ENCODE results near the gene IFNG-AS1.

IFNG-AS1 gene

DNA sequence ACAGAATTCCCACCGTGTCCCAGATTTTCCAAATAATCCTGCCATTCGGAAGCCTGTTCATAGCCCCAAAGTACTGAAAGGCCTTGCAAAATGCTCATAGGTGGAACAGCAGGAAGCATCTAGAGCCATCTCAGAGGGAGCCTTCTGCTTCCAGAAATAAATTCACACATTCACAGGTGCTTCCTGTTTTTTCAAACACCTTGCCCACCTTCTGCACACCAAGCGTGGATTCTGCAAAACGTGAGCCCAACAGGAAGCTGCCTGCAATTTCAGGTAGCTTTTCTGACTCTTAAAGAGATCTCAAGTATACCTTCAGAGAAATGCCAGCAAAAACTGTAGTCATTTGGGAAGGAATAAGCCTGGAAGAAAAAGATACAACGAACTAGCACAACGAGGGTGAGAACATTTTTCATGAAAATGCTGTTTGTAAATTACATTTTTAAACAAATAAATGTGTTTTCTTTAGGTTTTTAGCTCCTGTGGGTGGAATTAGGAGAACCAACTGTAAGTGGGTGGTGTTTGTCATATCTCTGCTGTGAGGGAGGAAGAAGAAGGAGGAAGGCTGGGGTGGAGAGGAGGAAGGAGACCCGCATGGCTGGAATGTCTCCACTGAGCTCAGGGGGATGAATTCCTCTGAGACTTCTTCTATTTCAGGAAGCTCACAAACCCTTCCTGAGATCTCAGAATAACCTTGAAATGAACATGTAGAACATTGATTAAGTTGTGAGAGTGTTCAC, at the start of gene IFNG-AS1:
TSS of gene IFNG-AS1 (plus strand) at position 264 of the 737 bp plus-strand sequence.
- no peak for DNase-seq (ENCODE audit: low read depth)
- H3K4me3 ChIP-seq (ENCODE audit: low read depth, low read length), result no peak within 1 kb of the TSS
- TF ChIP-seq, protein P1, sequence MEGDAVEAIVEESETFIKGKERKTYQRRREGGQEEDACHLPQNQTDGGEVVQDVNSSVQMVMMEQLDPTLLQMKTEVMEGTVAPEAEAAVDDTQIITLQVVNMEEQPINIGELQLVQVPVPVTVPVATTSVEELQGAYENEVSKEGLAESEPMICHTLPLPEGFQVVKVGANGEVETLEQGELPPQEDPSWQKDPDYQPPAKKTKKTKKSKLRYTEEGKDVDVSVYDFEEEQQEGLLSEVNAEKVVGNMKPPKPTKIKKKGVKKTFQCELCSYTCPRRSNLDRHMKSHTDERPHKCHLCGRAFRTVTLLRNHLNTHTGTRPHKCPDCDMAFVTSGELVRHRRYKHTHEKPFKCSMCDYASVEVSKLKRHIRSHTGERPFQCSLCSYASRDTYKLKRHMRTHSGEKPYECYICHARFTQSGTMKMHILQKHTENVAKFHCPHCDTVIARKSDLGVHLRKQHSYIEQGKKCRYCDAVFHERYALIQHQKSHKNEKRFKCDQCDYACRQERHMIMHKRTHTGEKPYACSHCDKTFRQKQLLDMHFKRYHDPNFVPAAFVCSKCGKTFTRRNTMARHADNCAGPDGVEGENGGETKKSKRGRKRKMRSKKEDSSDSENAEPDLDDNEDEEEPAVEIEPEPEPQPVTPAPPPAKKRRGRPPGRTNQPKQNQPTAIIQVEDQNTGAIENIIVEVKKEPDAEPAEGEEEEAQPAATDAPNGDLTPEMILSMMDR (conservative IDR thresholded peaks at IDR 0.05; ENCODE audit: low read depth, low read length), result no peak

DNA sequence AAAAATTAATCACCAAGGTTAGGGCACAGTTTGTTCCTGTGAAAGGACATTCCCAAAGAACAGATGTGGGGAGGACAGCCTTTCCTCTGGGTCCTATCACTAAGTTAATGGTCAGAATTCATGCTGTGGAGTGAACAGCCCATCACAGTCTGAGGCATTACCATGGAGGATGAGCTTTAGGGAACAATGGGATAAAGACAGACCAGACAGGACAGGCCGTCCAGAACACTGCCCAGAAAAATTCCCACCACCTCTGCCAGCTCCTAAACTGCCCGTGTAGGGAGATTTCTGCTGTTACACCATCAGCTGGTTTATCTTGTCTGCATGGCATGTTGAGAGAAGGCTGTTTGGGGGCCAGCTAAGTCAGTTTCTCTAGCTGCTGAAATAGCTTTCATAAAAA, 49.6 kb upstream of the IFNG-AS1 start:
- DNase-seq (ENCODE audit: low read depth), result no peak
- no peak overlapping the region for H3K4me3 ChIP-seq (ENCODE audit: low read depth, low read length)
- TF ChIP-seq, protein P1 (conservative IDR thresholded peaks at IDR 0.05; ENCODE audit: low read depth, low read length), result no peak

DNA sequence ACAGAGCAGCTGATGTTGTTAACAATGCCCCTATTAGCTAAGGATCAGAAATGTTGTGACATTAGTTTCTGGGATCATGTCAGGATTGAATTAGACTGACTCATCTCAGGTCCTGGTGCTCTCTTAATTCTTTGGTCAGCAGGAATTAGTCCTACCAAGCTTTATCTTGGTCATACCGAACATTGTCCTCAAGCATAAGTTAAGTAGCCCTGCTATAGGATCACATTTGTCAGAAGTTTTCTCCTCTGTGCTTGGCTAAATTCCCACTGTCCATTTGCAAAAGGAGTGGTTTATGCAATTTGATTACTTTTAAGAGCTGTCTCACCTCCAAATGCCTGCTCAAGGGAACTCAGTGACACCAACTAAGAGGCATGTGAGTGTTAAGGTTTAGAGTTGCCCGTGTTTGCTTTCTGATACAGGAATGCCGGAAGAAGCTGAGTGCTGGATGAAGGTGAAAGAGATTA, 48.4 kb upstream of the IFNG-AS1 start:
- no peak overlapping the region for H3K4me3 ChIP-seq (ENCODE audit: low read depth, low read length)
- DNase-seq (ENCODE audit: low read depth), result peak; percentile 61
- TF ChIP-seq, protein P1 (conservative IDR thresholded peaks at IDR 0.05; ENCODE audit: low read depth, low read length), result no peak

DNA sequence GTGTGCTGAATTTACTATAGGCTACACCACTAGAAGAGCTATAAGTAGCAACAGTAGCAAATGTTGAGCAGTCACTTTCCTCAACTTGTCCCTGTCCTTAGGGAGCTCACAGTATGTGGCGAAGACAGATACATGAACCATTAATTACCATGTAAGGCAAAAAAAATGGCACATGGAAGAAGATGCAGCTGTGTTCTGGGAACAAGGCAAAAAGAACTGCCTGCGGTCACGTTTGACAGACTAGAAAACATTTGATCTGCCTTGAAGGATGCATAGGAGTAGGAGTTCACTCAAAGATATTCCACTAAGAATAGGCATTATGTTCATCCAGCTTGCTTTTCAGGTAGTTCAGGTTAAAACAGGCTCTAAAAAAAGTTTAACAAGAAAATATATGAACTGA, 46.5 kb upstream of the IFNG-AS1 start:
- no peak overlapping the region for H3K4me3 ChIP-seq (ENCODE audit: low read depth, low read length)
- DNase-seq (ENCODE audit: low read depth), result no peak
- TF ChIP-seq, protein P1 (conservative IDR thresholded peaks at IDR 0.05; ENCODE audit: low read depth, low read length), result no peak

DNA sequence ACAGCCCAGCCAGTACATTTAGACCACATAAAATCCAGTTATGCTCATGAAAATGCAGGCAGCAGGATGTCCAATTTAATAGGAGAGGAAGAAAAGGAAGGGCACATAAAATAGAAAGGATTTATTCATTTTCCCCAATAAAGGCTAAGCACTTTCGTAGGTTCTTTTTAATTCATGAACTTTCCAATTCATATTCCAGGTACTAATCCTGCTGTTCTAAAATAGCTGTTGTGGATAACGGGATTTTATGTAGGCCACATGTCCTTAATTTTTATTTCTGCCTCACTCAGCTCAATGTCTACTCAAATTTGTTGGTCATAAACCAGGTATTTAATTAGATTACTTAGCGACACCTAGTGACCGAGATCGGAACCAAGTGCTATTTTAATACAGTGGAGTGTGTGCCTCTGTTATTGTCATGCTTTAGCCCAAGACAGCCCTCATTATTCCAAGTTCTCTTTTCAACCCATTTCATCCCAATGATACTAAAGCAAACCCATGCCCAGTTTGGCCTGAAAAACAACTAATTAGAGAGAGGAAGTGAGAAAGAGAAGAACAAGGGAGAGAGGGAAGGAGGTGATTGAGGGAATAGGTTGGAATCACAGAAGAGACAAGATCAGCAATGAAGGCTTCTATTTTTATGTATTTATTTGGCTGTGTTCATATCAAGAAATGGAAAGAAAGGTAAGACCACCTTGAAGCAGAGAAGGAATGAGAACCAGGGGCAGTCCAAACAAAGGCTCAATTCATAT, 45.9 kb upstream of the IFNG-AS1 start:
- H3K4me3 ChIP-seq (ENCODE audit: low read depth, low read length), result no peak overlapping the region
- peak; percentile 86 for DNase-seq (ENCODE audit: low read depth)
- TF ChIP-seq, protein P1 (conservative IDR thresholded peaks at IDR 0.05; ENCODE audit: low read depth, low read length), result peak; percentile 70

DNA sequence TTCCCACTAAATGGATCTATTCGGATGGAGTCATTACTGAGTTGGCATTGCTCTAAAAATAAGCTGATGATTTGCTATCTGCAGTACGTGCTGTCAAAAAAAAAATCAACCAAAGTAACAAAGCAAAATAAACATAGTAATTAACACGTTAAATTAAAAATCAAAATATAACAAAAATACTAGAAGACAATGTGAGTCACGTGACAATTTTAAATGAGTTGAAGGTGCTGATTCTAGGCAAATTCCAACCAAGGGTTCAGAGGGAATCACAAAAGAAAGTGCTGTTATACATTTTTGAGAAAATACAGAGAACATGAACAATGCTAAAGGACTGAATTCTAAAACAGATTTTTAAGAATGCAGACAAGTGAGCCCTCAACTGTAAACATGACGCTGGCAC, 45.2 kb upstream of the IFNG-AS1 start:
- TF ChIP-seq, protein P1 (conservative IDR thresholded peaks at IDR 0.05; ENCODE audit: low read depth, low read length), result no peak
- no peak overlapping the region for H3K4me3 ChIP-seq (ENCODE audit: low read depth, low read length)
- no peak for DNase-seq (ENCODE audit: low read depth)

All from choroid plexus epithelial cell (primary cell).